ENCODE measurements around the gene ADI1.
"Not testable (repeated sequence)": the region's sequence is repeated elsewhere in the genome, so short reads cannot be mapped to it uniquely, and the experiment has no call there.

Gene ADI1

GRCh38 chr2:3456125-3456524, 63.2 kb downstream of the ADI1 start:
- no peak overlapping the region for H3K27ac ChIP-seq
- no peak for TF ChIP-seq CTCF (IDR thresholded peaks at IDR 0.05)
- no peak for TF ChIP-seq ZFX (IDR thresholded peaks at IDR 0.05; ENCODE audit: borderline replicate concordance)

- no peak overlapping the region for H3K27ac ChIP-seq
- TF ChIP-seq CTCF (IDR thresholded peaks at IDR 0.05), result no peak
- no peak for TF ChIP-seq ZFX (IDR thresholded peaks at IDR 0.05; ENCODE audit: borderline replicate concordance)
These were observed 64.5 kb downstream of the ADI1 start for GRCh38 chr2:3454802-3455201.

GRCh38 chr2:3454005-3454404, 65.3 kb downstream of the ADI1 start:
- not testable (repeated sequence) for H3K27ac ChIP-seq

GRCh38 chr2:3453190-3453999, 65.9 kb downstream of the ADI1 start:
- no peak for TF ChIP-seq CTCF (IDR thresholded peaks at IDR 0.05)
- no peak overlapping the region for H3K27ac ChIP-seq

- no peak overlapping the region for H3K27ac ChIP-seq
- TF ChIP-seq CTCF (IDR thresholded peaks at IDR 0.05) (no peak), ZFX (IDR thresholded peaks at IDR 0.05; ENCODE audit: borderline replicate concordance) (no peak)
These were observed 67.2 kb downstream of the ADI1 start for GRCh38 chr2:3451926-3452671.

GRCh38 chr2:3451169-3451568, 68.2 kb downstream of the ADI1 start:
- H3K27ac ChIP-seq, result no peak overlapping the region
- TF ChIP-seq ZFX (IDR thresholded peaks at IDR 0.05; ENCODE audit: borderline replicate concordance) (no peak), CTCF (IDR thresholded peaks at IDR 0.05) (no peak)

GRCh38 chr2:3450385-3451010, 68.8 kb downstream of the ADI1 start:
- H3K27ac ChIP-seq, result no peak overlapping the region
- TF ChIP-seq CTCF (IDR thresholded peaks at IDR 0.05), result no peak
- TF ChIP-seq ZFX (IDR thresholded peaks at IDR 0.05; ENCODE audit: borderline replicate concordance), result no peak

Measured in 22Rv1 (cell line).